GM19238 (cell line): Measurements from ENCODE around the gene TLDC2.

Experiments used
- DNase-seq: peaks from one replicate; pipeline ENCODE4 v3.0.0; 2011; ENCODE audit warnings: low spot score; ENCODE audit not compliant: insufficient read length

TLDC2 gene

DNA sequence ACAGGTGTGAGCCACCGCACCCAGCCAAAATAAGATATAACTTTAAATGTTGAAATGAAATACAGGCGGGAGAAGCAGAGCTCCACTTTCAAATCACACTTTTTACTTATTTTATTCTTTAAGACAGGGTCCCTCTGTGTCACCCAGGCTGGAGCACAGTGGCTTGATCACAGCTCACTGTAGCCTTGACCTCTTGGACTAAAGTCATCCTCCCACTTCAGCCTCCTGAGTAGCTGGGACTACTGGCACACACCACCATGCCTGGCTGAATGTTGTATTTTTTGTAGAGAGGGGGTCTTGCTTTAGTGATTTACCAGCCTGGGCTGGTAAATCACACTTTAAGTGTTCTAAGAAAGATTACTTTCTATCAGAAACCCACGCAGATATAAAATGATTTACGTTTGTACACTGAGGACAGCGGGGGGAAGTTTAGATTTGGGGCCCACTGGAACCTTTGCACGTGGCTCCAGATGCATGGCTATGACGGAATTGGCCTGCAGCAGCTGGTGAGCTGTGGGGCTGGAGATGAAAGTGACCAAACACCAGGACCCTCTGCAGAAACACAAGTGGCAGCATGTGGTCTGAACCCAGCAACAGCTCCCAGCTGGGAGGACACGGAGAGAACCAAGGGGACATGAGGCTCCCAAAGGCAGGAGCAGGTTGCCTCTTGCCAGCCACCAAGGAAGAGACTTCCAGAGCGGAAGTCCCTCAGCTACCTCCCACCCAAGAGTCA, 26.4 kb upstream of the TLDC2 start:
- DNase-seq: no peak

DNA sequence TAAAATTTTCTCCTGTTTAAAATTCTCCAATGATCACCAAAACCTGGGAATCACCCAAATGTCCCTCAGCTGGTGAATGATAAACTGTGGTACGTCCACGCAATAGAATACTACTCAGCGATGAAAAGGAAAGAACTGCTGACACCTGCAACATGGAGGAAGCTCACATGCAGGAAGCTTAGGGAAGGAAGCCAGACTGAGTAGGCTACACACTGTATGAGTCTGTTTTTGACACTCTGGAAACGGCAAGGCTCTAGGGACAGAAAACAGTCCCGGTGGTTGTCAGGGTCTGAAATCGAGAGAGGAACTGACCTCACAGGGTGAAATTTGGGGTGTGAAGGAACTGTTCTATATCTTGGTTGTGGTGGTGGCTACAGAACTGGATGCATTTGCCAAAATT, 25.2 kb upstream of the TLDC2 start:
- no peak for DNase-seq

GRCh38 chr20:36851490-36851889, 24.4 kb upstream of the TLDC2 start:
- no peak for DNase-seq

- DNase-seq: no peak
Measured at GRCh38 chr20:36852187-36852586, 23.8 kb upstream of the TLDC2 start.

GRCh38 chr20:36854348-36855240, 21.3 kb upstream of the TLDC2 start:
- DNase-seq: no peak

- no peak for DNase-seq
Measured at GRCh38 chr20:36855241-36855657, 20.7 kb upstream of the TLDC2 start.

- no peak for DNase-seq
Measured at GRCh38 chr20:36856195-36856594, 19.7 kb upstream of the TLDC2 start.

- DNase-seq: no peak
Measured at GRCh38 chr20:36856691-36857635, 19.0 kb upstream of the TLDC2 start.

DNA sequence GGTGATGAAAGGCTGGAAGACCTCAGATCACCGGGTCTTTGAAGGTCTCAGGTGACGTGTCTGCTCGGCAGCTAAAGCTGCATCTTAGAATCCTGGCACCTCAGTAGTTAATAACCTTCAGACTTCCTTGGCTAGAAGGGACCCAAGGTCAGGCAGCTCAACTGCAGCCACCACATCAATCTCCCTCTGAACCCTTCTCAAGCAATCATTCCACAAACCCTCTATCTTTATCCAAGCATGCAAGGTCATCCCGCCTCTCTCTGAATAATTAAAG, 16.7 kb upstream of the TLDC2 start:
- no peak for DNase-seq

GRCh38 chr20:36859700-36860330, 16.1 kb upstream of the TLDC2 start:
- no peak for DNase-seq

- no peak for DNase-seq
Measured at GRCh38 chr20:36860339-36860738, 15.6 kb upstream of the TLDC2 start.

- no peak for DNase-seq
Measured at GRCh38 chr20:36860811-36861624, 14.9 kb upstream of the TLDC2 start.

- no peak for DNase-seq
Measured at GRCh38 chr20:36861625-36861874, 14.4 kb upstream of the TLDC2 start.

GRCh38 chr20:36861875-36862801, 13.8 kb upstream of the TLDC2 start:
- no peak for DNase-seq

- no peak for DNase-seq
Measured at GRCh38 chr20:36862857-36863668, 12.9 kb upstream of the TLDC2 start.

DNA sequence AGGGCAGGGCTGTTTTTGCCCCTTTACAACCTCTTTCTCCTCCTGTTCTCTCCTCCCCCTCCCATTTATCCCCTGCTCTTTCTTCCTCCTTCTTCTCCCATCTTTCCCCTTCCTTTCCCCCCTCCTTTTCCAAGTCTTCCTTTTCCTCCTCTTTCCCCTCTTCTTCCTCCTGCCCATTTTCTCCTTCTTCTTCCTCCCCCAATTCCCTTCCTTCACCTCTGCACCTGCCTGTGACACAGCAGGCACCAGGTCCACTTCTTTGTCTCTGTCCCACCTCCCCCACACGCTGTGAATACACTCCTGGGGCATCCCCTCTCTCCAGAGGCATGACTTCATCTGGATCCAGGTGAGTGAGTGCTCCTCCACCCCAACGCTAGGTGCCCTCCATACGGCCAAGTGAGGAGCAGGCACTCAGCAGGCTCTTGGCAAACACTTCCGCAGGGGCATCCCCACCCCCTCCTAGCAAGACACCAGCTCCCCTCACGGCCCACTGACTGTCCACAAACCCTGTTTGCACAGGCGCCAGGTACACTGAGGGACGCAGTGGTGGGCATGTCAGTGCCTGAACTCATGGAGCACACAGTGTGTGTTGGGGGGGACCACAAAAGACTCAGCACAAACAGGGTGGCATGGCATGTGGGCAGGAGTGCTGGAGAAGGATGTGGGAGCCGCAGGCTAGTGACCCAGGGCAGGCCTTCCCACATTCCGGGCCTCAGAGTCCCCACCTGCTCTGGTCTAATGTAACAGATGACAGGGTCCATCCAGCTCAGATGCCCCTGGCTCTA, 10.7 kb upstream of the TLDC2 start:
- DNase-seq: no peak

- DNase-seq: no peak
Measured at GRCh38 chr20:36865861-36866149, 10.1 kb upstream of the TLDC2 start.

DNA sequence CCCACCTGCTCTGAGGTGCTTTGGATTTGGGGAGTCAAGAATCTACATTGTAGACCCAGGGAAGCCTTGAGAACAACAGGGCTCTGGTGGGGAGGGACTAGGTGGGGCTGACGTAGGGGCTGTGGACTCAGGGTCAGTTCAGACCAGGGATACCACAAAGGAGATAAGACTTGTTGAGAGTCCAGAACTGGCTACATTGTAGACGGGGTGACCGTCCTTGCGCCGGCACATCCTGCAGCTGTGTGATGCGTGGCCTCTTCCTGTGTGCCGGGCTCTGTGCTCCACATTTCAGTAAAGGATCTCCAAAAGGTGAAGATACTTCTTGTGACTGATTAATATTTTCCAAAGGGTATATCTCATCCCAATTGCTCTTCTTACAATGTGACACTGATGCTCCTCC, 9.8 kb upstream of the TLDC2 start:
- no peak for DNase-seq
